Hematopoietic multipotent progenitor cell treated with erythropoietin and hydrocortisone succinate and interleukin-3 and kit ligand, for 15 days (in vitro differentiated cells): ENCODE measurements around the gene IQCN.
"Not testable (repeated sequence)": the region's sequence is repeated elsewhere in the genome, so short reads cannot be mapped to it uniquely, and the experiment has no call there.

ENCODE experiments used
- DNase-seq: peaks from one replicate; pipeline ENCODE4 v3.0.0-alpha.2; 2015; ENCODE audit warnings: low spot score

The IQCN gene

GRCh38 chr19:18230941-18231734, 43.1 kb downstream of the IQCN start:
- DNase-seq: no peak

GRCh38 chr19:18229915-18230314, 44.3 kb downstream of the IQCN start:
- DNase-seq: no peak

DNA sequence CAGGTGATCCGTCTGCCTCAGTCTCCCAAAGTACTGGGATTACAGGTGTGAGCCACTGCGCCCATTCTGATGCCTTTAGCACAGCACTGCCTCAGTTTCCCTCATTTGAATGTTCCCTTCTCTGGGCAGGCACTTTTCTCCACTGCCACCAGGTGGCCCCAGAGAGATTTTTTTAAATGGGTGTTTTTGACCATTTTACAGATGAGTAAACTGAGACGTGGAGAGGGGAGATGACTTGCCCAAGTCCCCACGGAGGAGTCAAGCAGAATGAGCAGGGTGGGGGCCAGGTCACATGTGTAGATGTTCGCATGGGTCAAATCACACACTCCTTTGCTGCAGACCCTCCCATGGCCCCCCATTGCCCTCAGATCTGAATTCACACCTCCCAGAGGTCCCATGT, 44.8 kb downstream of the IQCN start:
- peak; percentile 28 for DNase-seq

DNA sequence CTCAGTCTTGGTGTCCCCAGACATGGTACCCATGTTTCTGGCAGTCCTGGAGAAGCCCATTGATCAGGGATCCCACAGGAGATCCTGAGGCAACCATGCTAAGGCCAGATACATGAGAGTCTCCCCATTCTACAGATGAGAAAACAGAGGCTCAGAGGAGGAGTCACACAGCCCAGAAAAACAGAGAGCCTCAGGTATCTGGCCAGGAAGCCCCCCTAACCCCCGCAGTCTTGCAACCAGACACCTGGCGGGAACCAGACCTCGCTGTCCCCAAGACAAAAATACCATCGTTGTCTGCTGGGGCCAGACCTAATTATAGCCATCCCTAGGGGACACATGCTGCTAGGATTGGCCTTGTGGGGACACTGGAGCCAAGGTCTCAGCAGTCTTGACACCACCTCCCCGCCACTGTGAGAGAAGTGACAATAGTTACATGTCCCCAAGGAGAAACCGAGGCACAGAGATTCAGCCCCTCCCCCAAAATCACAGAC, 46.4 kb downstream of the IQCN start:
- DNase-seq: no peak

DNA sequence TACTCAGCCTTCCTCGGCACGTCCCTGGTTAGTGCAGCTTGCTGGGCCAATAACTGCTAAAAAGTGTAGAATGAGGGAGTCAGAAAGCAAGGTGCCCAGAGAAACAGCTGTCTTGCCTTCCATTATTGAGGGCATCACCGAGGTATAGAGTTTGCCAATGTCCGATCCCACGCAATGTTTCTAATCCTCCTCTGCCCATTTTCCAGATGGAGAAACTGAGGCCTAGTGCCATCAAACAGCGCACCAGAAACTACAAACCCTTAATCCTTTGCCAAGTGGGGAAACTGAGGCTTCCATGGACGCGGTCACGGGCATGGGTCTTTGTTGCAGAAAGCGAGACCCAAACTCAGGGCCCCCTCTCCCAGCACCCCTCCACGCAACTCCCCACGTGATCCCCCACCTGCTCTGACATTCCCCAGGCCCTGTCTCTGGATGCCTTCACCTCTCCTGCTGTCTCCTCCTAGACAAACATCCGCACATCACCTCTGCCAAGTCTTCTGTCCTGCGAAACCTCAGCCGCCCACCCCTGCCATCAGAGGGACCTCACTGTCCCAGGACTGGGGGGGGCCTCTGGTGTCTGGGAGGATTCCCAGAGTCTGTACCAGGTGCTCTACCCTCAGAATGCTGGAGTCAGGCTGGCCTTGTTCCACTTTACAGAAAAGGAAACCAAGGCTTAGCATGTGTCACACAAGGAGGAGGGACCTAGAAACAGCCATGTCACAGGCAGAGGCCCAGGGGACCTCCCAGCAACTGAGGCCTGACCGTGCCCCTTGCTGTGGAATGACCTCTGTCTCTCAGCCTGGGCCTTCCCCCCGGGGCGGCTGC, 47.1 kb downstream of the IQCN start:
- no peak for DNase-seq

DNA sequence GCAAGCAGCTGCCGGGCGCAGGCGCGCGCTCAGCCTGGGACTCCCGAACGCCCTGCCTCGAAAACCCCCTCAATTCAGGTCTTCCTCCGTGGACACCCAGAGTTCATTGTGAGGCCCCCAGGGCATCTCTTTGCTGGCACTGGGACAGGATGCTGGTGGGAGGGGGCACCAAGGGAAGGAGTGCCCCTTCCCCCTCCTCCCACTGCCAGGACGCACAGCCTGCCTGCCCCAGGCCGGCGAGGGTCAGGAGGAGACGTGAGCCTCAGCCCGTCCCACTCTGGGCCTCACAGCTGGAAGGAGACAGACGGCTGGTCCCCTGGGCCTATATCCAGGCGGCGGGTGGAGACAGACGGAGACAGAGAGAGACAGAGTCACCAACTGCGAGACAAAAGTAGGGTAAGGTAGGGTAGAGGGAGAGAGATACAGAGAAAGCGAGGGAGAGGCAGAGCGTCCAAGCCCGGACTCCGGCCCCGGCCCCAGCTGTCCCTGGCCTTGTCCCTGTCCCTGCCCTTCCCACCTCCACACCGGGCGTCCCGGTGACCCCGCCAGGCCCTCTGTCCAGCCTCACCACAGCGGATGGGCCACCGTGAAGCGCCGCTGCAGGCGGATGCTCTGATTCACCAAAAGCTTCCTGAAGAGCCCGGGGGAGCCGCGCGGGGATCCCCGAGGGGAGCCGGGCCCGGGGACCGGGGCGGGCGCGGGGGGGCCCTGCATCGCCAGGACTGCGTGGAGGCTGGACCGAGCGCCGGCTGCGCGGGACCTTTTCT, 48.4 kb downstream of the IQCN start, which contains the start of gene PDE4C:
Gene PDE4C, minus strand, starts transcription at position 737 of the 767 bp plus-strand sequence. Its CDS starts 23 bp downstream, at position 714.
- no peak for DNase-seq

DNA sequence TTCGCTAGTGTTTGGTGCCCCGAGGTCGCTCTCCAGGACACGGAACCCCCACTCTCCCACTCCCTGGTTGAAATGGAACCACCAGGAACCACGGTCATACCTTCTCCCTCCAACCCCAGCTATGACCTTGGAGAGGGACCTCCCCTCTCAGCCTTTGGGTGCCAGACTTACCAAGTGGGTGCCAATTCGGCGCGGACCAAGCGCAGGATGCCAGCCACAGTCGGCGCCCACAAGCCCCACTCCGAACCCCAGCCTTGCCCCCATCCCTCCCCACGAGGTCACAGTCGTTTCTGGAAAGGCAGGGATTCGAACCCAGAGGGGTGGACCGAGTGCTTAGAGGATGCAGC, 48.9 kb downstream of the IQCN start:
- DNase-seq: no peak

DNA sequence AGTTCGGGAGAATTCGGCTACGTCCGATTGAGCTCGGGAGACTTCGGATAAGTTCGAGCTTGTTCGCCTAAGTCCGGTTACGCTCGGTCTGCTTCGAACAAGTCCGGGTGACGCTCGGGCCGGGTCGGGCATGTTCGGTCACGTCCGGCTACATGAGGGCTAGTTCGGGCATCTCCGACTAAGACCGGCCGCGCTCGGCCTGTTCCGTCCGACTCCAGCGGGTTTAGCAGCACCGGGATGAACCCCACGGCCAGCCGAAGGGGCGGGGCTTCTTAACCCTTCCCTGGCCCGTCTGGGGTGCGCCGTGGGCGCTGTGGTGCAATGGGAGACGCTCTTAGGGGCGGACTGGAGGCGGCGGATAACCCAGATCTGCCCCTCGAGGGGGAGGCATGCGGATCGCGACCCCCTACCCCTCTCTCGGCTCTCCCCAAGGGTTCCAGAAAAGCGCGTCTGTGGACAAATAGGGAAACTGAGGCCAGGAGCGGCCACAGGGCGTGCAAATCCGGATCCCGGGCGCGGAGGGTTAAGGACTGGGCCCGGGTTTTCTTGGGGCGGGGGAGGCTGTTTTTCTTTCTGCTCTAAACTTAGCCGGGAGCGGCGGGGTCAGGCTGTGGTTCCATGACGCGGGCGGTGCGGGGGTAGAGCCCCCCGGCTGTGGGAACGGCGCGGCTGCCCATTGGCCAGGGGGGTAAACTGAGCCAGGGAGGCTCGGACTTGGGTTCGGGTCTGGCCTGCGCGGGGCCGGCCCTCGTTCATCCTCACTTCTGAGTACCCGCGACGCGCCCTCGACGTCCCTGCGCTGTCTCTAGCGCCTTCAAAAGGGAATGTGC, 49.5 kb downstream of the IQCN start:
- peak; percentile 84 for DNase-seq

- DNase-seq: peak; percentile 48
Observed at GRCh38 chr19:18223860-18224524, 50.3 kb downstream of the IQCN start.

DNA sequence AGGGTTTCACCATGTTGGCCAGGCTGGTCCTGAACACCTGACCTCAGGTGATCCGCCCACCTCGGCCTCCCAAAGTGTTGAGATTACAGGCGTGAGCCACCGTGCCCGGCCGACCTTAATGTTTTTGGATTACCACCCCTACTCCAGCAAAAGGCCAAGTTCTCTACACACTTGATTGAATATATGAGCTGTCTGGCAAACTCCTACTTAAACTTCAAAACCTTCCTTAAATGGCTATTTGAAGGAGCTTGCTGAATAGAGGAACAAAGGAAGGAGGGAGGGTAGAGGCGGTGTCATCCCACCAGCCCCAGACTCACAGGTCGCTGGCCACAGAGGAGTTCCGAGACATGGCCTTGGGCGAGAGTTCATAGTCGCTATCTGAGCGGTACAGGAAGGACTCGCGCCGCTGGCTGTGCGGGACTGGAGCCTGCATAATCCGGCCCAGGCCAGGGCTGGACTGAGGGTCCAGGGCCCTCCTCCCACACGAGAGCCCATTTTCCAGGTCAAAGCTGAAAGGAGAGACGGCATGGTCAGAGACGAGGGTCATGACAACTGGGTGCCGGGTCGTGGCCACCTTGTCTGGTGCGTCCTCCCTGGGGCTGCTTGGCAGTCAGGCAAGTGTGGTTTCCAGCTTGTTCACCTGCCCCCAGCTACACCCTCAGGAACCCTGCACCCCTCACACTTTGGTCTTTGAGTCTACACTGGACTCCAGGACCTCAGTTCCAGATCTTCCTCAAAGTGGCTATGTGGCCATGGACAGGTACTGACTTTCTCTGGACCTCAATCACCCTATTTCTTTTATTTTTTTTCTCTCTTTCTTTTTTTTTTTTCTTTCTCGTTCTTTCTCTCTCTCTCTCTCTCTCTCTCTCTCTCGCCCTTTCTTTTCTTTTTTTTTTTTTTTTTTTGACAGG, 52.2 kb downstream of the IQCN start:
- DNase-seq: no peak

GRCh38 chr19:18220632-18221275, 53.5 kb downstream of the IQCN start:
- DNase-seq: no peak

GRCh38 chr19:18219911-18220631, 54.2 kb downstream of the IQCN start:
- no peak for DNase-seq

DNA sequence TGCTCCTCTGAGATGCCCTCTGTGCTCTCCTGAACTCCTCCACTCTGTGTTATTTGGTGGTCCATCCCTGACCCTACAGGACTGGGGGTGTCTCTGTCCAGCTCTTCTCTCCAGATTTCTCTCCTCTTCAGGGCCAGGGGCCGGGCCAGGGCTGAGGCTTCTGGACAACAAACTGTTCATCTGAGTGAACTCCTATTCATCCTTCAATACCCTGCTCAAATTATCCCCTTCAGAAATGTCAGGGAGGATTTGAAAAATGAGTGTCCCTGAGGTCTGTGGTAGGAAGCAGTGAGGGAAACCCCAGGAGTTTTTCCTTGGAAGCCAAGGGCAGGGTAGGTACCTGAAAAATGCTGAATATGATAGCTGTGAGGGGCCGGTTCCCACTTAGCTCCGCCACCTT, 55.7 kb downstream of the IQCN start:
- DNase-seq: no peak

GRCh38 chr19:18218159-18218558, 56.1 kb downstream of the IQCN start:
- DNase-seq: no peak

- no peak for DNase-seq
Observed at GRCh38 chr19:18216789-18217188, 57.5 kb downstream of the IQCN start.

DNA sequence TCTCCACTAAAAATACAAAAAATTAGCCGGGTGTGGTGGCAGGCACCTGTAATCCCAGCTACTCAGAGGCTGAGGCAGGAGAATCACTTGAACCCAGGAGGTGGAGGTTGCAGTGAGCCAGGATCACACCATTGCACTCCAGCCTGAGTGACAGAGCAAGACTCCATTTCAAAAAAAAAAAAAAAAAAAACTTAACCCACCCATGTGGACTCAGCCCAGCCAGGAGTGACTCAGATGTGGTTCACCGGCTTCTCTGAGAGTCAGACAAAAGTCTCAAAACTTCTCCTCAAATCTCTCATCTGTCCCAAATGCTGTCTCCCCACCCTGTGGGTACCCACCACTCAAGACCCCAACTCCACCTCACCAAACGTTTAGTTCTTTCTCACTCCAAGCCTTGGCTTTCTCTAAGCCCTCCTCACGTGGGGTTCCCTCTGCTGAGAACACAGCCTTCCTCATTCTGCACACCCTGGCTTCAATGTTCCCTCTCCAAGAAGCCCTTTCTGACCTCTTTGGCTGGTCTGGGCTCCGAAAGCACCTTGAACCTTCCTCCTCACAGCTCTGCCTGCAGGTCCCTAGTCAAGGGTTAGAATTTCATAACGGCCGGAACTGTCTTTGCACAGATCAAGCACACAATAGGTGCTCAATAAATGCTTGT, 59.3 kb downstream of the IQCN start:
- DNase-seq: no peak

DNA sequence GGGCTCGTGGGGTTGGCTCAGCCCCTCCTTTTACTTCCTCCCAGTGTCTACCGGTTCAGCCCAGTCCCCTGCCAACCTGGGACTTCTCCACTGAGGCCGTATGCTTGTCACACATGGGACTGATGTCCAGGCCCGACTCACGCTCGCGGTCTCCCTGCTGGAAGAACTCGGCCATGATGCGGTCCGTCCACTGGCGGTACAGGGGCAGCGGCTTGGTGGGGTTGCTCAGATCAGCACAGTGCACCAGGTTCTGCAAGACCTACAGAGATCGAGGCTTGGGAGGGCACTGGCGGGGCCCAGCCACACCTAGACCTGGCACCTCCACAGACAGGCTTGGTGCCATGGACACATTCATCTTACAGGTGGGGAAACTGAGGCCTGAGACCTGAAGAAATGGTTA, 62.6 kb downstream of the IQCN start:
- DNase-seq: no peak

- not testable (repeated sequence) for DNase-seq
Observed at GRCh38 chr19:18209912-18210311, 64.3 kb downstream of the IQCN start.
